Measurements from ENCODE around the gene PER1.
"Not testable (repeated sequence)": the region's sequence is repeated elsewhere in the genome, so short reads cannot be mapped to it uniquely, and the experiment has no call there.

PER1 gene

GRCh38 chr17:8170186-8170585, 18.0 kb upstream of the PER1 start:
- DNase-seq, result not testable (repeated sequence)

DNA sequence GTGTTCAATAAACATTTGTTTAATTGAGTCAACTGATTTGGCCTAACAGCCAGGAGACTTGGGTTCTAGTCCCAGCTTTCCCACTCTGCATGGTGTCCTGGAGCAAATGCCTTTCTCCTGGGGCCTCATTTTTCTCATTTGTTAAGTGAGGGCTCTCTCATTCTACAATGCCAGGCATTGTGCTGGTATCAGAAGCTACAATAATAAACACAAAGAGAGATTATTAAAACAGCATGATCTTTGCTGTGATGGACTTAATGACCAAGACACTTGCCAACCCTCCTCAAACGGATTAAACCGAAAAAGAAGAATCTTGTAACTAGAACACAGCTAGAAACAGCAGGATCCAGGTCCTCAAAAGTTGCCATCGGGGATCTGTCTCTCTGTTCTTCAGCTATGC, 15.3 kb upstream of the PER1 start:
- DNase-seq, result no peak

- DNase-seq, result no peak
Observed at GRCh38 chr17:8166731-8167130, 14.5 kb upstream of the PER1 start.

DNA sequence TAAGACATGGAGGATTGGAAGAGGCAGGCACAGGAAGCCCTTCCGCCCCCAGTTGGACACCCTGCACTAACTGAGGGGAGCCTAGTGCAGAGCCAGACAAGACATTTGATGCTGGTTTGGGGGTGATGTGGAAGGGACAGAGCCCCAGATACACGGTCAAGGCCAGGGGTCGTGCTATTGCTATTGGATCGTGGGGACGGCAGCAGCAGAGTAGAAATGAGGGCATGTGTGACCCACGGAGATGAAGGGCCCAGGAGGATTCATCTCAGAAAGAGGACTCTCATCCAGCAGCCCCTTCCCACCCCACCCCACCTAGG, 12.6 kb upstream of the PER1 start:
- DNase-seq, result no peak

- peak; percentile 19 for DNase-seq
Observed at GRCh38 chr17:8163978-8164814, 12.0 kb upstream of the PER1 start.

DNA sequence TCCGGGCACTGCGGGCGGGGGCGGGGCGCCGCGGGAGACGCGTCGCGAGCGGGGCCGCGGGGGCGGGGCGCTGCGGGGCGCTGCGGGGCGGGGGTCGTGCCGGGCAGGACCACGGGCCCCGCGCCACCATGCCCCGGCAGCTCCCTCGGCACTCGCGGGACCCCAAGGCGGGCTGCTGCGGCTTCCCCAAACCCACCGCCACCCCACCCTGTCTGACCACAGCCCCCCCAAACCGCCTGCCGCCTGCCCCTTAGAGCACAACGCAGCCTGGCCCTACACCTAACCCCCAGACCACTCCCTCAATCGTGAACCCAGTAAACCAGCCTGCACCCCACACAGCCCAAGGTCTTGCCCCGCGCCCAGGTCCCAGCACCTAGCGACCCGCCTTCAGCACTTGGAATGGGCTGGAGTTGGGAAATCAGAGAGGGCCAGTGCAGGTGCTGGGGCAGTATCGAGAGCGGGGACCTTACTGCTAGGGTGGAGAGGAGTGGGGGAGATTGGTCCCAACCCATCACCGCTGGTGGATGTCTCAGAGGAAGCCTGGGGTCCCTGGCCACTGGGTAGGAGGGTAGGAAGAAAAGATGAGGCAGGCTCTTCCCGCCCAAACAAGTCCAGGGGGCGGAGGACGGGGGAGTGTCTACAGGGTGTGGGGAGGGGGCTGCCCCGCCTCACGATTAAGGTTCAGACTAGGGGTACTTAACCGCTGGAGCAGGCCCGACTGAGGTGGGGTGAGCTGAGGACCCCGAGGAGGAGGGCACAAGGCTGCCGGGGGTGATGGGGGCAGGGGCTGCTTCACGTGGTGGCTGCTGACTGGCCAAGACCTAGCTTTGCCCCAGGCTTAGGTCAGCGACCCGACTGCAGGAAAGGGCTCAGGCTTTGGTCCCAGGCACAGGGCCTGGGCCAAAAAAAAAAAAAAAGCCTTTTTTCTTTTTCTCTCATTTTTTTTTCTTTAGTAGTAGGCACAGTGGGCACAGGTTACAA, 11.1 kb upstream of the PER1 start:
- DNase-seq, result peak; percentile 47

GRCh38 chr17:8162233-8162996, 10.2 kb upstream of the PER1 start, which contains the start of gene VAMP2:
VAMP2 (minus strand) TSS chr17:8162948; CDS start chr17:8162879, 69 bp downstream.
- DNase-seq, result peak; percentile 42

- no peak for DNase-seq
Observed at GRCh38 chr17:8161289-8162232, 9.4 kb upstream of the PER1 start.

- DNase-seq, result no peak
Observed at GRCh38 chr17:8160741-8161221, 8.6 kb upstream of the PER1 start.

GRCh38 chr17:8160224-8160577, 8.0 kb upstream of the PER1 start:
- DNase-seq, result no peak

DNA sequence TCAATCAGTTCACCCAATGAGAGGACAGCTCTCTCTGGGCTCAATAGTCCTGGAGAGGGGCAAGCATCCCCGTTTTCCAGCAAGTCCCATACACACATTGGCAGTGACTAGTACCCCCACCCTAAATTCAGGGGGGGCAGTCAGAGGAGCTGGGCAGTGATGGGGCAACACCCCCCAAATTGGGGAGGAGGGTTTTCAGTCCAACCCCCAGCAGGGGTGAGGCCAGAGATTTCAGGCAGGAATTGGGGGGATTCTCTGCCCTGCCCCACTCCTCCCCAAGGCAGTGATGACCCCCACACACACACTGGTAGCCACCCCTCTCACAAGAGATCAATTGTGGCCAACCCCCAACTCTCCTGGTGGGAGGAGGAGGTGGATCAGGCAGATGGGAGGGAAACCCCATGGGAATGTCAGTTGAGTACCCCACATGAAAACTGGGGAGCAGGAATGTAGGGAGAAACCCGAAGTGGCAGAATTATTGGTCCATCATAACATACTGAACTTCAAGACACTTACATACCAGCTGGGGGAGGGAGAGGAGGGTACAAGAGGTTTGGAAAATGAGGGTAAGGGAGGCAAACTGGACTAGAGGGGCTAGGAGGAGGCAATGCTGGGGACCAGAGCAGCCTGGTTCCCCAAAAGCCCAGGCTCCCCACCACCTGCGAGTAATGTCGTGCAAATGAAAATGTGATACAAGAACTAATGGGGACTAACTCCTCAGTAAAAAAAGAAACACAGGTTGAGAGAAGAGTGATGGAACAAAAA, 7.4 kb upstream of the PER1 start:
- no peak for DNase-seq

DNA sequence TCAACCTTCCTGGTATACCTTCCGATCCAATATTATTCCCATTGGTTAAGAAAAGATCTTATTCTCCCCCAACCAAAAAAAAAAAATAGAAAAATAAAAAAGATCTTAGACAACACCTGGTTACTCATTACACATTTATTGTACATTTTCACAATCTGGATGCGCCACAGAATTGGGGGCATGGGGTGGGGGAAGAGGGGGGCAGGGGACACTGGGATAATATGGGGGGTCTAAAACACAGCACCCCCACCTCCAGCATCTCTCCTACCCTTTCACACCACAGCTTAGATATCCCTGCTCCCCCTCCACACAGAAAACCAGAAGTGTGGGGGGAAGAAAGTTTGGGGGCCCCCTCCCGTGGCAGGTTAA, 6.8 kb upstream of the PER1 start:
- no peak for DNase-seq

GRCh38 chr17:8158267-8159031, 6.2 kb upstream of the PER1 start:
- DNase-seq, result peak; percentile 18

- DNase-seq, result peak; percentile 99
Observed at GRCh38 chr17:8156246-8156992, 4.2 kb upstream of the PER1 start.

DNA sequence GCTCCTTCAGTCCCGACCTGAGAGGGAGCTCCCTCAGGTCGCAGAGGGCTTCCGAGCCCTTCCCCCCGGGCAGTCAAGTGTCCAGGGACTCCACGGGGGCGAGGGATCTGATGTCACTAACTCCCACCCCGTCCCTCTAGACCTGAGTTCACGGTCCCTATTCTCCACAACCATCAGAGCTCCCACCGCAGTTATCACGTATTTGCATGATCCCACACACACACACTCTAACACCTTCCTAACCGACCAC, 3.7 kb upstream of the PER1 start:
- DNase-seq, result no peak

DNA sequence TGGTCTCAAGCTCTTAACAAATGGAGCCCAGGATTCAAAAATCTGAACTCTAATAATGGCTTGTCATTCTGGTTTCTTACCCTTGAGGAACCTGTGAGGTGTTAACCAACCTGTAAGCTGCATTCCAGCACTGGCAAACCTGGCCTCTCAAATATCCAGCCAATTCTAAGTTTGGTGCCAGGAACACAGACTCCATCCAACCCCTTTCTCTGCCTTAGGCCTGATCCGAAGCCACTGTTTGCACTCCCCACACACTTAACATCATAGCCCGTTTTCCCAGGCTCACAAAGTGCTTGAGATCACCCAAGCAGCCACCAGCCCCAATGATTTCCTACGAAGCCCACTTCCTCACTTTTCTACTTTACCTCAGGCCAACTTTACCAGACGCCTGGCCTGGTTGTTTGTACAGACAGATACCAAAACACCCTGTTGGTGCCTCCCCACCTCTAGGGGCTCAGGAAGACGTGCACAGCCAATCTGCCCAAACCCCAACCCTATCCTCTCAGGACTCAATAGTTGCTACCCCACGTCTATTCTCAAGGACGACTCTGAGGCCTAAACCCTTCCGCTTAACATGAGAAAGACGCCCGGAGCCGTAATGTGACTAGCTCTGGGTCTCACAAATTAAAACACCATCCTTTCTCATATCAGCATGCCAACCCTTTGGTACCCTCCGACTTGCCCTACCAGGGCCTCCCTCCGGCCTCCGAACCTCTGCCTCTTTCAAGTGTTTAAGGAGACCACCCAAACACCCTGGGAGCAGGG, 3.2 kb upstream of the PER1 start:
- DNase-seq, result no peak

DNA sequence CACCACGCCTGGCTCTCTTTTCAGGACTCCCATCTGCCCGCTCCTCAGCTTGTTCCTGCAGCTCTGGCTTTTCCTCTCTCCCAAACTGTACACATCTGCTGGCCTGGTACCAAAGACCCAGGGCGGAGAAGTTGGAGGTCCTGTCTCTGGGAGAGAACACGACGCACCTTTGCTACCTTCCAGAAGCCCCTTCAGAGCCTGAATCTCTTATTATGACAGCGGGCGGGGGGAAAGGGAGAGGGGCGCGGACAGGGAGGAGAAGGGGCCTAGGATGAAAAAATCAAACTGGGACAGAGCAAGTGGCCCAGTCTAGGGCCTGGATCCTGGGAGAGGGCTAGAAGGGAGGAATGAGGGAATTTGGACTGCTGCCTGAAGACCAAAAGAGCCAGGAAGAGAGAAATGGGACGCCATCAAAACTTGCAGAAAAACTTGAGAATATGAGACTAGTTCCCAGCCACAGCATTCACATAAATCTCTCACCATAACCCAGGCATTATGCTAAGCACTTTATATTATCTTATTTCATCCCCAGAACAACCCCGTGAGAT, 2.5 kb upstream of the PER1 start:
- no peak for DNase-seq

GRCh38 chr17:8153957-8154607, 1.9 kb upstream of the PER1 start:
- peak; percentile 82 for DNase-seq
